GM12878 (cell line): ENCODE data around the gene SLC45A3. TPM values are rescaled to one million over a fixed set of nuclear protein-coding genes. Genes with fewer than 3 reads are reported as not detected.
A peak's percentile ranks its signal among the peaks of the same experiment; 100 is the strongest.

Source experiments
- ATAC-seq: fragments of 200-7000 bp; cut with Tn5 transposase; 3 replicates; pipeline ENCODE4 v1.9.1; 2020; ENCODE audit warnings: mild to moderate bottlenecking, moderate library complexity
- BruUV-seq: library from RNA; stranded (reverse); fragments of 400-500 nt; replicated peaks from 2 replicates; lab custom pipeline; 2021; lab: Mats Ljungman, UMichigan
- CTCF ChIA-PET: fragments of 300-600 bp; sonication (Branson Sonifier 250); formaldehyde crosslinking; extraction: SDS; loops from one replicate; lab custom pipeline; 2021; ENCODE audit warnings: inconsistent platforms; lab: Yijun Ruan, JAX
- POLR2A ChIA-PET: fragments of 350-600 bp; formaldehyde crosslinking; extraction: SDS; loops from one replicate; lab custom pipeline; 2021; ENCODE audit warnings: inconsistent platforms; lab: Charles Lee
- RAD21 ChIA-PET: fragments of 300-600 bp; sonication (Branson Sonifier 250); formaldehyde crosslinking; loops from one replicate; lab custom pipeline; 2023; ENCODE audit warnings: antibody characterized with exemption; ENCODE audit not compliant: unreplicated experiment; lab: Charles Lee
- SMC1A ChIA-PET: fragments of 300-600 bp; sonication (Branson Sonifier 250); formaldehyde crosslinking; loops from one replicate; lab custom pipeline; 2023; ENCODE audit not compliant: unreplicated experiment, uncharacterized antibody; lab: Charles Lee
- DNase-seq: peaks from one replicate; pipeline ENCODE4 v3.0.0-alpha.2; 2011; ENCODE audit warnings: low read depth, low spot score
- FAIRE-seq: peaks from 3 replicates; lab custom pipeline; 2011; peaks lifted over from hg19 to GRCh38; lab: Jason Lieb, UNC
- H2AFZ ChIP-seq: 2 replicates; pipeline ENCODE4 v1.6.0; 2011; ENCODE audit warnings: low read depth, low read length, control low read depth; ENCODE audit not compliant: control insufficient read depth
- H3K27ac ChIP-seq: 2 replicates; pipeline ENCODE4 v1.5.1; 2011; ENCODE audit warnings: control low read depth; ENCODE audit not compliant: control insufficient read depth, insufficient read depth
- H3K27me3 ChIP-seq, 2 experiments: replicated peaks in 1 of 2; 2 replicates each; pipeline versions ENCODE4 v1.6.0 to v1.6.1; 2011; ENCODE audit warnings: low read length in 1 of 2; ENCODE audit not compliant: control insufficient read depth in 2 of 2, insufficient read depth in 2 of 2
- H3K36me3 ChIP-seq, 2 experiments: 2 replicates each; pipeline ENCODE4 v1.5.1; 2011; ENCODE audit warnings: low read length in 1 of 2; ENCODE audit not compliant: control insufficient read depth in 2 of 2, insufficient read depth in 2 of 2
- H3K4me1 ChIP-seq: 2 replicates; pipeline ENCODE4 v1.6.1; 2011; ENCODE audit warnings: mild to moderate bottlenecking, low read length, moderate library complexity, mixed read lengths; ENCODE audit not compliant: control insufficient read depth, insufficient read depth
- H3K4me2 ChIP-seq: 2 replicates; pipeline ENCODE4 v1.6.0; 2011; ENCODE audit warnings: control low read depth; ENCODE audit not compliant: control insufficient read depth, insufficient read depth
- H3K4me3 ChIP-seq: fragments of 200-600 bp; sonication (generic); 2 replicates; pipeline ENCODE4 v1.5.1; 2016
- H3K79me2 ChIP-seq: 2 replicates; pipeline ENCODE4 v1.6.0; 2011; ENCODE audit warnings: low read length; ENCODE audit not compliant: control insufficient read depth, insufficient read depth
- H3K9ac ChIP-seq: 2 replicates; pipeline ENCODE4 v1.8.0; 2011; ENCODE audit warnings: low read length, control low read depth, mixed read lengths; ENCODE audit not compliant: control insufficient read depth, insufficient read depth
- H3K9me3 ChIP-seq: replicated peaks from 3 replicates; pipeline ENCODE4 v1.5.1; 2011; ENCODE audit warnings: mild to moderate bottlenecking, low read length; ENCODE audit not compliant: control insufficient read depth, insufficient read depth
- H4K20me1 ChIP-seq: 2 replicates; pipeline ENCODE4 v1.6.0; 2011; ENCODE audit not compliant: control insufficient read depth, insufficient read depth
- BACH1 ChIP-seq: fragments of 450-650 bp; IDR thresholded peaks from 2 replicates; pipeline ENCODE4 v1.6.1; 2017; ENCODE audit warnings: mild to moderate bottlenecking, borderline replicate concordance
- CBX3 ChIP-seq: fragments of 200-600 bp; sonication (generic); IDR thresholded peaks from 2 replicates; pipeline ENCODE4 v1.6.1; 2016; ENCODE audit warnings: low read depth, borderline replicate concordance
- HDAC2 ChIP-seq: fragments of 200-600 bp; sonication (generic); IDR thresholded peaks from 2 replicates; pipeline ENCODE4 v1.6.1; 2017
- IKZF2 ChIP-seq, 2 experiments: fragments of 450-650 bp; IDR thresholded peaks; 2 replicates each; pipeline ENCODE4 v1.6.1; 2017; ENCODE audit warnings: mild to moderate bottlenecking in 2 of 2, moderate library complexity in 2 of 2
- MAX ChIP-seq: IDR thresholded peaks from 2 replicates; pipeline ENCODE4 v1.6.1; 2012; ENCODE audit warnings: low read depth, low read length, improper control_type of control experiment
- MLLT1 ChIP-seq: fragments of 450-650 bp; IDR thresholded peaks from 2 replicates; pipeline ENCODE4 v1.6.1; 2016; ENCODE audit warnings: mild to moderate bottlenecking
- MTA3 ChIP-seq: IDR thresholded peaks from 2 replicates; pipeline ENCODE4 v1.6.1; 2012; ENCODE audit warnings: low read length, inconsistent platforms, borderline replicate concordance
- MXI1 ChIP-seq: fragments of 150-350 bp; IDR thresholded peaks from 2 replicates; pipeline ENCODE4 v1.6.1; 2011; ENCODE audit warnings: low read depth, mild to moderate bottlenecking, inconsistent platforms, low read length, improper control_type of control experiment
- NFIC ChIP-seq: IDR thresholded peaks from 2 replicates; pipeline ENCODE4 v1.6.1; 2012; ENCODE audit warnings: low read depth, mild to moderate bottlenecking, inconsistent platforms, low read length, moderate library complexity
- NR2C2 ChIP-seq: IDR thresholded peaks from 2 replicates; pipeline ENCODE4 v1.6.1; 2011; ENCODE audit warnings: borderline replicate concordance, low read depth; ENCODE audit not compliant: control insufficient read depth, insufficient read length
- NR2F1 ChIP-seq: fragments of 450-650 bp; conservative IDR thresholded peaks from 2 replicates; pipeline ENCODE4 v1.6.1; 2017; ENCODE audit warnings: mild to moderate bottlenecking
- PAX8 ChIP-seq: fragments of 450-650 bp; IDR thresholded peaks from 2 replicates; pipeline ENCODE4 v1.6.1; 2017; ENCODE audit warnings: mild to moderate bottlenecking, moderate library complexity
- POLR2AphosphoS2 ChIP-seq: IDR thresholded peaks from 2 replicates; pipeline ENCODE4 v1.6.1; 2011; ENCODE audit warnings: low read depth, mild to moderate bottlenecking, low read length, improper control_type of control experiment, moderate library complexity
- POU2F2 ChIP-seq: IDR thresholded peaks from 3 replicates; pipeline ENCODE4 v1.6.1; 2011; ENCODE audit warnings: low read depth, mild to moderate bottlenecking, low read length, borderline replicate concordance
- RCOR1 ChIP-seq: conservative IDR thresholded peaks from 2 replicates; pipeline ENCODE4 v1.6.1; 2012; ENCODE audit warnings: low read depth, low read length, improper control_type of control experiment
- SMAD1 ChIP-seq: fragments of 450-650 bp; IDR thresholded peaks from 2 replicates; pipeline ENCODE4 v1.6.1; 2018; ENCODE audit warnings: mild to moderate bottlenecking, low read depth; ENCODE audit not compliant: partially characterized antibody
- SMARCA5 ChIP-seq: fragments of 450-650 bp; IDR thresholded peaks from 2 replicates; pipeline ENCODE4 v1.6.1; 2017; ENCODE audit warnings: mild to moderate bottlenecking
- TAF1 ChIP-seq: IDR thresholded peaks from 2 replicates; pipeline ENCODE4 v1.6.1; 2011; ENCODE audit warnings: mild to moderate bottlenecking, low read depth, low read length, borderline replicate concordance
- ZNF687 ChIP-seq: fragments of 450-650 bp; IDR thresholded peaks from 2 replicates; pipeline ENCODE4 v1.6.1; 2017; ENCODE audit warnings: mild to moderate bottlenecking, moderate library complexity
- WGBS: methylation state at CpG from one replicate; pipeline ENCODE4 v1.1.6; 2016; ENCODE audit warnings: low lambda C conversion rate; ENCODE audit not compliant: insufficient replicate concordance, insufficient coverage; ENCODE audit errors: missing lambda C conversion rate; 5-methylcytosine and 5-hydroxymethylcytosine counted together
- in situ Hi-C: fragments of 300-500 bp; cut with MboI; formaldehyde crosslinking; loops from 9 replicates; pipeline ENCODE4 v1.14.3; 2018; ENCODE audit warnings: mixed read lengths
- intact Hi-C: fragments of 100-400 bp; cut with micrococcal nuclease; formaldehyde crosslinking; loops from one replicate; pipeline ENCODE4 v1.14.2; 2022; ENCODE audit not compliant: unreplicated experiment
- polyA plus RNA-seq, 11 experiments: library from polyadenylated mRNA; depleted of rRNA in 4 of 11; unstranded in 6 of 11; stranded (reverse) in 5 of 11; fragments of >200 nt; fragmentation: Nextera tagmentation in 4 of 11; fragmentation: Illumina TruSeq in 1 of 11; extraction: Ambion mirVana in 4 of 11; extraction: Trizol in 1 of 11; gene quantifications; 1 replicate in 1 of 11; 2 replicates in 10 of 11; pipeline versions ENCODE4 v1.2.1 to v1.2.3, GENCODE V29; 2011 to 2016; ENCODE audit warnings: inconsistent platforms in 2 of 11, missing spikeins in 2 of 11, low read depth in 1 of 11
- total RNA-seq, 4 experiments: library from RNA; depleted of rRNA in 3 of 4; stranded (reverse); fragments of >200 nt in 3 of 4; fragmentation: Illumina TruSeq in 1 of 4; extraction: Trizol in 1 of 4; gene quantifications; 2 replicates each; pipeline versions ENCODE4 v1.2.1 to v1.2.3, GENCODE V29; 2013 to 2021

SLC45A3 gene
- total and polyA plus RNA-seq, 10 of the 15 experiments (the other 5 are each of a cell fraction or from before 2014, with no cell fraction given): 0.26 to 10.3 (median 4.1) TPM

GRCh38 chr1:205630241-205630640, 50.1 kb downstream of the SLC45A3 start (continued):
- no peak for TF ChIP-seq ZNF687
- TF ChIP-seq CBX3: no peak
- no peak for TF ChIP-seq MTA3
- TF ChIP-seq SMAD1: no peak
- no peak for TF ChIP-seq NR2C2

GRCh38 chr1:205629751-205630150, 50.6 kb downstream of the SLC45A3 start:
- 7% methylated on average over 6 of the region's 6 CpGs for WGBS
- Histone ChIP-seq H3K9me3 (no peaks in the 10 kb centered on the region), H3K4me1 (peaks cover 17% of the 10 kb centered on the region), H3K27me3 (no peaks in the 10 kb centered on the region), H3K36me3 (no peaks in the 10 kb centered on the region), H3K9ac (peak overlapping the region; percentile 76), H3K27ac (peak overlapping the region; percentile 74), H3K79me2 (peaks cover 56% of the 10 kb centered on the region), H3K4me2 (peak overlapping the region; percentile 88), H3K4me3 (peak overlapping the region; percentile 93), H4K20me1 (no peaks in the 10 kb centered on the region), H2AFZ (no peak overlapping the region)
- RAD21 ChIA-PET: interaction anchor here (0.9 to 6.8 kb wide), 7 partner anchors 10 to 147 kb away, joined by 3 to 381 read pairs (median 4); partner anchors contain the start of gene RAB29
- FAIRE-seq (no peak), DNase-seq (no peak), ATAC-seq (peak; percentile 18)
- in situ Hi-C loops (no loop called here), intact Hi-C loops (loop anchor here (10.0 kb wide), 2 partner anchors 345 to 425 kb away; partner anchors contain the start of gene RHEX)
- SMC1A ChIA-PET: interaction anchor here (0.9 to 8.1 kb wide), 11 partner anchors 21 to 144 kb away, joined by 3 to 301 read pairs (median 4); no protein-coding TSS in a partner anchor
- no TSS peak for BruUV-seq
- POLR2A ChIA-PET: interaction anchor here (0.5 to 3.6 kb wide), 10 partner anchors 9 to 496 kb away, joined by 3 to 80 read pairs (median 4); no protein-coding TSS in a partner anchor
- CTCF ChIA-PET: interaction anchor here (1.0 to 12.3 kb wide), 8 partner anchors 14 to 294 kb away, joined by 3 to 408 read pairs (median 4); no protein-coding TSS in a partner anchor
- TF ChIP-seq PAX8 (0 out of 2 replicates have a peak, but pooled peaks have one; percentile 27), BACH1 (no peak), NFIC (0 out of 2 replicates have a peak, but pooled peaks have one; percentile 0), IKZF2 (IDR thresholded peaks at IDR 0.05) (0 out of 4 replicates have a peak, but pooled peaks of 1 of the 2 experiments have one; percentile 13), MLLT1 (peak; percentile 19; the same call in 1 of the 2 replicates), HDAC2 (no peak), RCOR1 (no peak), POLR2AphosphoS2 (no peak), POU2F2 (no peak), TAF1 (no peak), NR2F1 (no peak), MAX (no peak), MXI1 (no peak), SMARCA5 (no peak)
